VCaP (cell line): ENCODE data around the gene ARL3.

ENCODE experiments used
- H3K27ac ChIP-seq: fragments of 450-650 bp; 2 replicates; pipeline ENCODE4 v1.5.1; 2017
- TF ChIP-seq, protein P1 (sequence below): fragments of 450-650 bp; conservative IDR thresholded peaks from 2 replicates; pipeline ENCODE4 v1.5.1; 2017; ENCODE audit warnings: mild to moderate bottlenecking, moderate library complexity

The ARL3 gene

DNA sequence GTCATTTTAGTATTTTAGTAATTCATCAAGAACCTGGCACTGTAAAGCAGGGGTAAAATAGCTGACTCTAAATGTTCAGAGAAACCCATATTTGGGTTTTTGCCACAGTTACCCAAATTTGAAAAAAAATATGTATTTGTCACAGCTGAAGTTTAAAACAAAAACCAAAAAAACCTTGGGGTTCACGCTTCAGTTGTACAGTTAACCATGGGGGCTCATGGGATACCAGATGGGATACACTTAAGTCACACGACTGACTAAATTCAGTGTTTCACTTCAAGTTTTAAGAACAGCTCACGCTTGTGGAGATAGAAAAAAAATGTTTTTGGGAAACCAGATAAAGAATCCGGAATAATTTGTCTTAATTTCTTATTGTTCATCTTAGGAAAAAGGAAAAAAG, 2.1 kb downstream of the ARL3 start:
- TF ChIP-seq, protein P1, sequence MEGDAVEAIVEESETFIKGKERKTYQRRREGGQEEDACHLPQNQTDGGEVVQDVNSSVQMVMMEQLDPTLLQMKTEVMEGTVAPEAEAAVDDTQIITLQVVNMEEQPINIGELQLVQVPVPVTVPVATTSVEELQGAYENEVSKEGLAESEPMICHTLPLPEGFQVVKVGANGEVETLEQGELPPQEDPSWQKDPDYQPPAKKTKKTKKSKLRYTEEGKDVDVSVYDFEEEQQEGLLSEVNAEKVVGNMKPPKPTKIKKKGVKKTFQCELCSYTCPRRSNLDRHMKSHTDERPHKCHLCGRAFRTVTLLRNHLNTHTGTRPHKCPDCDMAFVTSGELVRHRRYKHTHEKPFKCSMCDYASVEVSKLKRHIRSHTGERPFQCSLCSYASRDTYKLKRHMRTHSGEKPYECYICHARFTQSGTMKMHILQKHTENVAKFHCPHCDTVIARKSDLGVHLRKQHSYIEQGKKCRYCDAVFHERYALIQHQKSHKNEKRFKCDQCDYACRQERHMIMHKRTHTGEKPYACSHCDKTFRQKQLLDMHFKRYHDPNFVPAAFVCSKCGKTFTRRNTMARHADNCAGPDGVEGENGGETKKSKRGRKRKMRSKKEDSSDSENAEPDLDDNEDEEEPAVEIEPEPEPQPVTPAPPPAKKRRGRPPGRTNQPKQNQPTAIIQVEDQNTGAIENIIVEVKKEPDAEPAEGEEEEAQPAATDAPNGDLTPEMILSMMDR = no peak
- no peak overlapping the region for H3K27ac ChIP-seq

DNA sequence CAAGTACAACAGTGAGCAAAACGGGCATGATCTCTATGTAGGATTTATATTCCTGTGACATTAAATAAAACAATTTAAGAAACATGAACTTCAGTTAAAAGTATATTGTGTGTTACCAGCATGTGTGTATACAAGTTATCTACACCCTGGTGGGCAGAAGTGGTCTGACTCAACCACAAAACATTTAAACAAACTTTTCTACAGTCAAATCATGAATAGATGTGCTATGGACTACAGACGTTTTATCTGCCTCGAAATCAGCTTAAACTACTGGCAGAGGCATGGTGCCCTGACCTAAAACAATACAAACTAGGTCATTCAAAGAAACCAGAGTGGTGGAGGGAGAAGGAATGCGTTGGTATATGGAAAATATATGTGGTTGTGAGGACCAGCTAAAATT, 3.6 kb downstream of the ARL3 start:
- TF ChIP-seq, protein P1 = no peak
- H3K27ac ChIP-seq = no peak overlapping the region

DNA sequence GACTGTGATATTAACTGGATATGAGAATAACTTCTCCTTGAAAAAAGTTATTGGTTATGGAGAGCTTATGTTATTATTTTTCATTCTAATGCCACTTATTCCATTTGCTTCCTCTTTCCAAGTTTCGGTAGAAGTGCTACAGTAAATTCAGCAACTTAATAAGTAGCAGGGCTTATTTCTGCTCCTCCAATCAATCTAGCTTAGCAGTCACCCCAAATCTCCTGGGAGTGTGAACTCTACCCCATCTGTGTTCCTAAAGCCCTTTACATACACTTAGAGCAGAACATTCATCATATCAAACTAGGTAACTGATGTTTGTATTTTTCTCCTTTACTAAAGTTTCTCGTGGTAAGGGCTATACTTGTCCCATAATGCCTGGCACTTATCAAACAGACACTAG, 8.7 kb downstream of the ARL3 start:
- TF ChIP-seq, protein P1 = no peak
- no peak overlapping the region for H3K27ac ChIP-seq

DNA sequence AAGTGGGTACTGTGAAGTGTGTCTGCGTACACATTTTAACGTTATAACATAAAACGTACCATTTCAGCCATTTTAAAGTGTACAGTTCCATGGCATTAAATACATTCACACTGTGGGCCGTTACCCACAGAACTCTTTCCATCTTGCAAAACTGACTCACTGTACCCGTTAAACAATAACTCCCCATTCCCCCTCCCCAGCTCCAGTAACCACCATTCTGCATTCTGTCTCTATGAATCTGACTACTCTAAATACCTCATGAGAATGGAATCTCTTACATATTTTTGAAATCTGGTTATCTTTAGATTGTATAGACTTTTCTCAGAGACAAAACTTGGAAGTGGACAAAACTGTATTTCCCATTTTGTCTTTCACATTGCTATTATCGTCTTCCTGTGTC, 9.3 kb downstream of the ARL3 start:
- H3K27ac ChIP-seq = no peak overlapping the region
- TF ChIP-seq, protein P1 = no peak

DNA sequence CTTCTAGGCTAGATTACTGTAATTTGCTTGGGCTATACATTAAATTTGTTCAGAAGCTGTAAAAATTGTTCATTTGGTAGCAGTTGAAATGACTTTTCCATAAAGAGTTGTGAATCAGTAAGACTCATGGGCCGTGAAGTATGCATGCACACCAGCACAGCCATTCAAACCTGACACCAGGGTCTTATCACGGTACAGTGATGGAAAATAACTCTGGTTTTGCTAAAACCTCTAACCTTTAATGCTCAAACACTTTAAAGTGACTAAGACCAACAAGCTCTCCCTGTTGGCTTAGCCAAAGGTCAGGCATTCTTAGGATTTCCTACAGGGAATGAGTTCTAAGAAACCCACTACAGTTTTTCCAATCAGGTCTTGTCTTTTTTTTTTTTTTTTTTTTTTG, 11.5 kb downstream of the ARL3 start:
- TF ChIP-seq, protein P1 = no peak

DNA sequence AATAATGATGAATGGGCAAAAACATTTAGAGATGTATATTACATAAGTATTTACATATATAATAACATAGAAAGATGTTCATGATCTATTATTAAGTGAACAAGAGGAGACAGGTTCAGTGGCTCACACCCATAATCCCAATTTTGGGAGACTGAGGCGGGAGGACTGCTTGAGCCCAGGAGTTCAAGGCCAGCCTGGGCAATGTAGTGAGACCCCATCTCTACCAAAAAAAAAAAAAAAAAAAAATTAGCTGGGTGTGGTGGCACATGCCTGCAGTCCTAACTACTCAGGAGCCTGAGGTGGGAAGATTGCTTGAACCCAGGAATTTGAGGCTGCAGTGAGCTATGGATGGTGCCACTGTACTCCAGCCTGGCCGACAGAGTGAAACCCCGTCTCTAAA, 12.4 kb downstream of the ARL3 start:
- TF ChIP-seq, protein P1 = no peak
- no peak overlapping the region for H3K27ac ChIP-seq

More for the DNA sequence above, 11.5 kb downstream of the ARL3 start:
- no peak overlapping the region for H3K27ac ChIP-seq

DNA sequence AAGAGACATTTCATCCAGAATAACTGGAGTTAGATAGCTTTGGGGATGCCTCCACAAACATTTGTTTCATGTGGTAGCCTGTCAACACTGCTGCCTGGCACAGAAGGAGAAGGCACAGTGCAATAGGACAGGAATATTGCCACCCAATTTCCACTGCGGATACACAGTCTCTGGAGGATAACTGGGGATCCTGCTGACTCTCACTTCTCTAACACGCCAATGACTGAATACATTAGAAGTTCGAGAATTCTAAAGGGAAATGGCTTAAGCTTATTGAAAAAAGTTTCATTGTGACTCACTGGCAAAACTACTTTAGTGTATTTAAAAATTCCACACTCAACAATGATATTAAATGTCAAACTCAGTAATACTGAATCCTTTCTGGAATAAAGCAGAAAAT, 12.9 kb downstream of the ARL3 start:
- TF ChIP-seq, protein P1 = no peak
- H3K27ac ChIP-seq = no peak overlapping the region

DNA sequence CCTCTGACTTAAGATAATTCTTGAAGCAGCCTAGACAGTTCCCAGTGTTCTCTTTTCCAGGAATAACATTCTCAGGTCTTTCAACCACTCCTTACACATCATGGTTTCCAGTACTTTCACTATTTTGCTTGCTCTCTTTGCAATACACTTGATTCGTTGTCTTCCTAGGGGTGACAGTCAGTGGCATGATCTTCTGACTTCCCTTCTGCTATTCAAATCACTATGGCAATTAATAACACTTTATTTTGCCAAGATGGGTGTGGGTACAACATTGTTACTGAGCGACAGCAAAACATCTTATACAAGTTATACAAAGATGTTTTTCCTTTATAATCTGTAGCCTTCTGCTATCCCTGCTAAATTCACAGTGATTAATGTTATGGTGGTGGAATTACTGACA, 15.3 kb downstream of the ARL3 start:
- TF ChIP-seq, protein P1 = no peak
- no peak overlapping the region for H3K27ac ChIP-seq
